ENCODE results near the gene IZUMO4. TPM values are rescaled to one million over a fixed set of nuclear protein-coding genes. Genes with fewer than 3 reads are reported as not detected.

IZUMO4 gene
- total RNA-seq, 2 experiments from 2014 or later, result 17.4 to 17.9 TPM

GRCh38 chr19:2048104-2048958 lies 48.4 kb upstream of the IZUMO4 start:
- peak in 1 of 14 experiments; percentile 31 for DNase-seq
- no peak for ATAC-seq (ENCODE audit: poor library complexity)
- ChIA-PET CTCF (no interaction called here), POLR2A (interaction anchor here (0.9 to 2.2 kb wide), 5 partner anchors 8 to 28 kb away, joined by 3 to 6 read pairs (median 5); no protein-coding TSS in a partner anchor)
- Mint-ChIP-seq H3K27ac (peak overlapping the region; percentile 73), H3K4me3 (peak overlapping the region; percentile 90), H3K27me3 (no peaks in the 10 kb centered on the region), H3K9me3 (no peaks in the 10 kb centered on the region), H3K4me1 (ENCODE audit: low read depth) (peaks cover 39% of the 10 kb centered on the region), H3K36me3 (ENCODE audit: low read depth) (peaks cover 44% of the 10 kb centered on the region)
- no peaks in the 10 kb centered on the region for H3K9me3 ChIP-seq (ENCODE audit: control insufficient read depth in 1 of 2, insufficient read depth in 1 of 2, low read length in 2 of 2)
- no peaks in the 10 kb centered on the region for H3K27me3 ChIP-seq (ENCODE audit: control insufficient read depth in 1 of 2, insufficient read depth in 2 of 2, low read length in 2 of 2)
- peak overlapping the region; percentile 99 for H3K4me3 ChIP-seq (ENCODE audit: low read length)
- H3K4me1 ChIP-seq (ENCODE audit: insufficient read depth, low read length), result peaks cover 90% of the 10 kb centered on the region
- TF ChIP-seq CTCF (IDR thresholded peaks at IDR 0.05), result no peak
- intact Hi-C loops (cut with DNase I, micrococcal nuclease), result no loop called here
- H3K36me3 ChIP-seq (ENCODE audit: insufficient read depth, low read length), result peaks cover 57% of the 10 kb centered on the region
- H3K27ac ChIP-seq (ENCODE audit: low read depth in 1 of 2, low read length in 2 of 2), result peak overlapping the region; percentile 74 to 83

GRCh38 chr19:2048959-2049740 lies 47.6 kb upstream of the IZUMO4 start:
- peak overlapping the region; percentile 99 for H3K4me3 ChIP-seq (ENCODE audit: low read length)
- peaks cover 82% of the 10 kb centered on the region for H3K4me1 ChIP-seq (ENCODE audit: insufficient read depth, low read length)
- H3K27me3 ChIP-seq (ENCODE audit: control insufficient read depth in 1 of 2, insufficient read depth in 2 of 2, low read length in 2 of 2), result no peaks in the 10 kb centered on the region
- DNase-seq, result peak in 1 of 14 experiments; percentile 34
- CTCF ChIA-PET, result no interaction called here
- peak overlapping the region; percentile 74 to 83 for H3K27ac ChIP-seq (ENCODE audit: low read depth in 1 of 2, low read length in 2 of 2)
- H3K36me3 ChIP-seq (ENCODE audit: insufficient read depth, low read length), result peaks cover 54% of the 10 kb centered on the region
- TF ChIP-seq CTCF (IDR thresholded peaks at IDR 0.05), result no peak
- Mint-ChIP-seq H3K27me3 (no peaks in the 10 kb centered on the region), H3K4me1 (ENCODE audit: low read depth) (peaks cover 32% of the 10 kb centered on the region), H3K9me3 (no peaks in the 10 kb centered on the region), H3K4me3 (peak overlapping the region; percentile 90), H3K36me3 (ENCODE audit: low read depth) (peaks cover 36% of the 10 kb centered on the region), H3K27ac (peak overlapping the region; percentile 85)
- POLR2A ChIA-PET, result interaction anchor here (0.9 to 3.7 kb wide), 6 partner anchors 7 to 46 kb away, joined by 3 to 18 read pairs (median 5); partner anchors contain the start of gene MOB3A
- no peaks in the 10 kb centered on the region for H3K9me3 ChIP-seq (ENCODE audit: control insufficient read depth in 1 of 2, insufficient read depth in 1 of 2, low read length in 2 of 2)
- intact Hi-C loops (cut with DNase I, micrococcal nuclease), result no loop called here
- no peak for ATAC-seq (ENCODE audit: poor library complexity)

GRCh38 chr19:2049741-2050348 lies 46.9 kb upstream of the IZUMO4 start:
- H3K36me3 ChIP-seq (ENCODE audit: insufficient read depth, low read length), result peaks cover 47% of the 10 kb centered on the region
- Mint-ChIP-seq H3K27ac (peak overlapping the region; percentile 85), H3K4me1 (ENCODE audit: low read depth) (peaks cover 30% of the 10 kb centered on the region), H3K9me3 (no peaks in the 10 kb centered on the region), H3K36me3 (ENCODE audit: low read depth) (peaks cover 31% of the 10 kb centered on the region), H3K4me3 (peak overlapping the region; percentile 90), H3K27me3 (no peaks in the 10 kb centered on the region)
- peaks cover 79% of the 10 kb centered on the region for H3K4me1 ChIP-seq (ENCODE audit: insufficient read depth, low read length)
- DNase-seq (peak in 13 of 14 experiments; percentile 44 to 82 (median 58)), ATAC-seq (ENCODE audit: poor library complexity) (peak; percentile 29)
- H3K27me3 ChIP-seq (ENCODE audit: control insufficient read depth in 1 of 2, insufficient read depth in 2 of 2, low read length in 2 of 2), result no peaks in the 10 kb centered on the region
- peak overlapping the region; percentile 74 to 83 for H3K27ac ChIP-seq (ENCODE audit: low read depth in 1 of 2, low read length in 2 of 2)
- no peak for TF ChIP-seq CTCF (IDR thresholded peaks at IDR 0.05)
- no peaks in the 10 kb centered on the region for H3K9me3 ChIP-seq (ENCODE audit: control insufficient read depth in 1 of 2, insufficient read depth in 1 of 2, low read length in 2 of 2)
- ChIA-PET POLR2A (interaction anchor here (0.6 to 3.7 kb wide), 5 partner anchors 8 to 45 kb away, joined by 3 to 18 read pairs (median 5); partner anchors contain the start of gene MOB3A), CTCF (no interaction called here)
- peak overlapping the region; percentile 99 for H3K4me3 ChIP-seq (ENCODE audit: low read length)
- intact Hi-C loops (cut with DNase I, micrococcal nuclease), result loop anchor here (5.0 kb wide), 1 partner anchor 33 kb away; the partner anchor contains the start of gene BTBD2 (in 2 of the 2)
